Gastroesophageal sphincter (tissue), 4 donors: ENCODE measurements around the gene EPB41L4A. TPM values are rescaled to one million over a fixed set of nuclear protein-coding genes. Genes with fewer than 3 reads are reported as not detected.
A peak's percentile ranks its signal among the peaks of the same experiment; 100 is the strongest.
"Not testable (repeated sequence)": the region's sequence is repeated elsewhere in the genome, so short reads cannot be mapped to it uniquely, and the experiment has no call there.

ENCODE experiments used
- ATAC-seq: fragments of 150-250 bp; one replicate; pipeline ENCODE4 v1.9.1; 2016; ENCODE audit warnings: mild to moderate bottlenecking, moderate library complexity
- H3K27ac ChIP-seq, 4 donors: fragments of 200-600 bp; sonication (generic) in 3 of 4; 1 replicate in 3 of 4; 2 replicates in 1 of 4; pipeline ENCODE4 v1.5.1; 2016 to 2019
- H3K27me3 ChIP-seq: fragments of 200-600 bp; sonication (generic); one replicate; pipeline ENCODE4 v1.5.1; 2019
- H3K36me3 ChIP-seq, 2 donors: fragments of 200-600 bp; sonication (generic); one replicate each; pipeline ENCODE4 v1.5.1; 2019; ENCODE audit warnings: control low read depth in 1 of 2
- H3K4me1 ChIP-seq, 3 donors: fragments of 200-600 bp; sonication (generic); 1 replicate in 2 of 3; 2 replicates in 1 of 3; pipeline ENCODE4 v1.5.1; 2016 to 2019; ENCODE audit warnings: control low read depth in 2 of 3
- H3K4me3 ChIP-seq, 2 donors: fragments of 200-600 bp; sonication (generic); one replicate each; pipeline ENCODE4 v1.5.1; 2019; ENCODE audit warnings: mild to moderate bottlenecking in 1 of 2, moderate library complexity in 1 of 2
- H3K9me3 ChIP-seq, 3 donors: fragments of 200-600 bp; sonication (generic); one replicate each; pipeline ENCODE4 v1.5.1; 2017 to 2019; ENCODE audit warnings: control low read depth in 2 of 3
- CTCF ChIP-seq, 4 experiments: fragments of 200-600 bp in 2 of 4; fragments of 450-650 bp in 2 of 4; sonication (generic) in 1 of 4; IDR thresholded peaks; one replicate each; pipeline ENCODE4 v1.5.1; 2017 to 2019; ENCODE audit warnings: antibody characterized with exemption in 4 of 4, mild to moderate bottlenecking in 2 of 4, moderate library complexity in 2 of 4
- EP300 ChIP-seq: sonication (generic); formaldehyde crosslinking; IDR thresholded peaks from one replicate; pipeline ENCODE4 v1.6.1; 2017; ENCODE audit warnings: antibody characterized with exemption, mild to moderate bottlenecking
- POLR2A ChIP-seq, 2 donors: fragments of 450-650 bp; IDR thresholded peaks; one replicate each; pipeline ENCODE4 v1.6.1; 2017; ENCODE audit warnings: antibody characterized with exemption in 2 of 2, mild to moderate bottlenecking in 2 of 2, moderate library complexity in 1 of 2
- POLR2AphosphoS5 ChIP-seq: sonication (generic); formaldehyde crosslinking; IDR thresholded peaks from one replicate; pipeline ENCODE4 v1.6.1; 2017; ENCODE audit warnings: antibody characterized with exemption
- WGBS, 2 donors: methylation state at CpG; one replicate each; pipeline ENCODE4 v1.1.5; 2018; ENCODE audit warnings: low coverage in 1 of 2; 5-methylcytosine and 5-hydroxymethylcytosine counted together
- total RNA-seq, 4 donors: library from RNA; depleted of rRNA; stranded (reverse); fragments of >200 nt; gene quantifications; one replicate each; pipeline ENCODE4 v1.1.0, GENCODE V29; 2016

EPB41L4A gene
- total RNA-seq, 4 donors from 2014 or later = 4.3 to 28.7 (median 12.6) TPM

- no peaks in the 10 kb centered on the region for H3K4me1 ChIP-seq
- no peak overlapping the region for H3K4me3 ChIP-seq
- peak; percentile 40 to 67 (median 51) for TF ChIP-seq CTCF (IDR thresholded peaks at IDR 0.05)
- TF ChIP-seq POLR2AphosphoS5 = no peak
- TF ChIP-seq POLR2A (IDR thresholded peaks at IDR 0.05) = no peak
- no peak overlapping the region for H3K27ac ChIP-seq
- ATAC-seq = peak; percentile 31
- 61 to 67% methylated on average over 6 of the region's 6 CpGs for WGBS, 2 donors
- no peaks in the 10 kb centered on the region for H3K9me3 ChIP-seq
- no peaks in the 10 kb centered on the region for H3K36me3 ChIP-seq
- H3K27me3 ChIP-seq = no peaks in the 10 kb centered on the region
Measured at GRCh38 chr5:112210430-112211005, 208.6 kb downstream of the EPB41L4A start.

GRCh38 chr5:112208699-112209615 is 210.1 kb downstream of the EPB41L4A start:
- WGBS, 2 donors = 84 to 98% methylated on average over 4 of the region's 4 CpGs
- Histone ChIP-seq H3K4me3 (no peak overlapping the region), H3K27ac (no peak overlapping the region), H3K4me1 (no peaks in the 10 kb centered on the region), H3K36me3 (peaks cover 0 to 5% of the 10 kb centered on the region in 2 donors), H3K27me3 (no peaks in the 10 kb centered on the region), H3K9me3 (no peaks in the 10 kb centered on the region)
- TF ChIP-seq EP300 = no peak
- no peak for TF ChIP-seq POLR2AphosphoS5
- TF ChIP-seq POLR2A (IDR thresholded peaks at IDR 0.05) = no peak
- TF ChIP-seq CTCF (IDR thresholded peaks at IDR 0.05) = no peak
- ATAC-seq = no peak

DNA sequence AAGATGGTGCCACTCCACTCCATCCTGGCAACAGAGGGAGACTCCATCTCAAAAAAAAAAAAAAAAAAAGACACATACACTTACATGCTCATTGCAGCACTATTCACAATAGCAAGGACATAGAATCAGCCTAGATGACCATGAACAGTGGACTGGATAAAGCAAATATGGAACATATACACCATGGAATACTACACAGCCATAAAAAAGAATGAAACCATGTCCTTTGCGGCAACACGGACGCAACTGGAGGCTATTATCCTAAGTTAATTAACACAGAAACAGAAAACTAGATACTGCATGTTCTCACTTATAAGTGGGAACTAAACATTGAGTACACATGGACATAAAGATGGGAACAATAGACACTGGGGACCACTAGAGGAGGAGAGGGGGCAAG is 210.9 kb downstream of the EPB41L4A start:
- not testable (repeated sequence) for H3K4me3 ChIP-seq, H3K27me3 ChIP-seq, ATAC-seq, H3K27ac ChIP-seq, H3K4me1 ChIP-seq, H3K9me3 ChIP-seq
- 100% methylated on average over 3 of the region's 3 CpGs for whole genome bisulfite sequencing, 2 donors
- peaks cover 0 to 13% of the 10 kb centered on the region in 2 donors for H3K36me3 ChIP-seq

DNA sequence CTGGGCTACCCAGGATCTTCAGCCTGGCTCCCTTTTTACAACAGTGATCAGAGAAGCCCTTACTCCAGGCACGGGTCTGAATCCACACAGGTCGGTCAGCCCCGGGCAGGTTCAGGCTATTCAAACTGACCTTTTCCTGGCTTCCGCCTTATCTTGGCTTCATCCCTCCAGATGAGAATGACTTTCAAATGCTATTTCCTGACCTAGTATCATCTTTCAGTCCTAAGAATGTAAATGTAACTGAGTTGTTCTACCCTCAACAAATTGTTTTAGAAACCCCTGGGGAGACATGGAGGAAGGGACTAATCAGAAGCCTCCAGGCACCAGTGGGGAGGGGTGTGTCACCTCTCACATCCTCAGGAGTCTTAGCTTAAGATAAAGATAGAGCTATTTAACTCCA is 213.2 kb downstream of the EPB41L4A start:
- TF ChIP-seq POLR2A (IDR thresholded peaks at IDR 0.05) = no peak
- no peak for TF ChIP-seq EP300
- TF ChIP-seq CTCF (IDR thresholded peaks at IDR 0.05) = no peak
- TF ChIP-seq POLR2AphosphoS5 = no peak
- Histone ChIP-seq H3K27me3 (no peaks in the 10 kb centered on the region), H3K4me1 (no peaks in the 10 kb centered on the region), H3K9me3 (no peaks in the 10 kb centered on the region), H3K27ac (no peak overlapping the region), H3K36me3 (peaks cover 0 to 36% of the 10 kb centered on the region in 2 donors), H3K4me3 (no peak overlapping the region)
- WGBS, 2 donors = 54 to 72% methylated on average over 4 of the region's 4 CpGs
- ATAC-seq = no peak

DNA sequence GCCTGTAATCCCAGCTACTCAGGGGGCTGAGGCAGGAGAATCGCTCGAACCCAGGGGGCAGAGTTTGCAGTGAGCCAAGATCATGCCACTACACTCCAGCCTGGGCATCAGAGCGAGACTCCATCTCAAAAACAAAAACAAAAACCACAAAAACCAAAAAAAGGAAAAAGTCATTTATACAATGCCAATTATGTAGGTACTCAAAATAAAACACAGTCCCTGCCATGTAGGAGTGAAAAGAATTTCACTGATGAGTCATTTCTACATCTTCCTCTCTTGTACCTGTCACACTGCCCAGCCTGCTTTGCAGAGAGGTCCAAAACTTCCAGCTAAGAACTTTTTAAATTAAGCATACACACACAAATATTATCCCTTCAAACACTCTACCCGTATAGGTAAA is 215.8 kb downstream of the EPB41L4A start:
- Histone ChIP-seq H3K4me1 (no peaks in the 10 kb centered on the region), H3K9me3 (no peaks in the 10 kb centered on the region), H3K4me3 (no peak overlapping the region), H3K36me3 (peaks cover 0 to 36% of the 10 kb centered on the region in 2 donors), H3K27ac (no peak overlapping the region), H3K27me3 (no peaks in the 10 kb centered on the region)
- WGBS, 2 donors = 71 to 81% methylated on average over 2 to 4 of the region's 4 CpGs
- ATAC-seq = no peak
- no peak for TF ChIP-seq POLR2A (IDR thresholded peaks at IDR 0.05)
- TF ChIP-seq POLR2AphosphoS5 = no peak
- no peak for TF ChIP-seq EP300
- TF ChIP-seq CTCF (IDR thresholded peaks at IDR 0.05) = no peak
